Measurements from ENCODE around the gene MAP3K9.
"Not testable (repeated sequence)": the region's sequence is repeated elsewhere in the genome, so short reads cannot be mapped to it uniquely, and the experiment has no call there.

MAP3K9 gene

DNA sequence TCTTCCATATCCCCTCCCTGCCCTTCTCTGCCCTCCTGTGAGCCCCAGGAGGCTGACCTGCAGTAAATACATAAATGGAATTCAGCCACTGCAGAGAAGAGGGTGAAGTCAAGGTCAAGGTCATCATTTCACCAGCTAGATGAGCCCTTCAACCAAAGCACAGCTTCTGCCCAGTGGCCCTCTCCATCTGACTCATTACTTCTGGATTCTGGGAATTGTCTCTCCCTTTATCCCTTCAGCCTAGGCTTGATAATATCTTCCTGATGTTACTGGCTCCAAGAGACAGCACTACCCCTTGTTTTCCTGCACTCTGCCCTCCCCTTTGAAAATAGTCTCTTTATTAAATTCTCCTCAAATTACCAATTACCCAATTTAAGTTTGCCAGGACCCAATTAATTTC is 103.1 kb downstream of the MAP3K9 start:
- DNase-seq (ENCODE audit: low read depth, low spot score): no peak
- ChIA-PET CTCF (interaction anchor here (0.8 to 1.4 kb wide), 3 partner anchors 7 to 17 kb away, joined by 3 to 5 read pairs (median 3); no protein-coding TSS in a partner anchor), POLR2A (no interaction called here)
- no peak for TF ChIP-seq CTCF (IDR thresholded peaks at IDR 0.05; ENCODE audit: insufficient read depth, low read length, missing control alignments)
- H3K4me3 ChIP-seq (ENCODE audit: low read depth, low read length): no peak overlapping the region

DNA sequence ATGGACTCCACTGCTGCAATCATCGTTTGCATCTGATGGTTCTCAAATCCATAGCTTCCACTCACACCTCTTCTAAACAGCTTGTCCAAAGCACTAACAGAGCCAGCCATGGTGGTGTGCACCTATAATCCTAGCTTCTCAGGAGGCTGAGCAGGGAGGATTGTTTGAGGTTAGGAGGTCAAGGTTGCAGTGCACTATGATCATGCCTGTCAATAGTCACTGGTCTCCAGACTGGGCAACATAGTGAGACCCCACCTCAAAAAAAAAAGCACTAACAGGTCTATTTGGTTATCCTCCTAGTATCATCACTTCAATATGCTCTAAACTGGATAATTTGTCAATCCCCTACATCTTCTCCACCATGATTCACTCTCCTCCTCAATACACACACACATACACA is 104.4 kb downstream of the MAP3K9 start:
- CTCF ChIA-PET: interaction anchor here (1.4 kb wide), 1 partner anchor 10 kb away, joined by 5 read pairs; no protein-coding TSS in a partner anchor

DNA sequence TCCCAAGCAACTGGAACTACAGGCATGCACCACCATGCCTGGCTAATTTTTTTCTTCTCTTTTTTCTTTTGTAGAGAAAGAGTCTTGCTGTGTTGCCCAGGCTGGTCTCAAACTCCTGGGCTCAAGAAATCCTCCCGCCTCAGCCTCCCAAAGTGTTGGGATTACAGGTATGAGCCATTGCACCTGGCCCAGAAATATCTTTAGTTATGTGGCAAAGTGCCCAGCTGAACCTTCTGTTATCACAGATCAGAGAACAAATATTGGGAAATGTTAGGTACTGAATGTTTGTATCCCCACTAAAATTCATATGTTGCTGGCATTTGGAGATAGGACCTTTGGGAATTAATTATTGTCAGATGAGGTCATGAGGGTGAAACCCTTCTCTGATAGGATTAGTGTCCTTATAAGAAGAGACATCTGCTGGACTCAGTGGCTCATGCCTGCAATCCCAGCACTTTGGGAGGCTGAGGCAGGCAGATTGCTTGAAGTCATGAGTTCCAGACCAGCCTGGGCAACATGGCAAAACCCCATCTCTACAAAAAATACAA is 105.6 kb downstream of the MAP3K9 start:
- DNase-seq (ENCODE audit: low read depth, low spot score); POLR2A ChIA-PET; CTCF ChIA-PET; H3K4me3 ChIP-seq (ENCODE audit: low read depth, low read length): not testable (repeated sequence)

More for the DNA sequence above, 104.4 kb downstream of the MAP3K9 start:
- TF ChIP-seq CTCF (IDR thresholded peaks at IDR 0.05; ENCODE audit: insufficient read depth, low read length, missing control alignments): no peak
- DNase-seq (ENCODE audit: low read depth, low spot score): no peak
- POLR2A ChIA-PET: no interaction called here
- H3K4me3 ChIP-seq (ENCODE audit: low read depth, low read length): no peak overlapping the region

DNA sequence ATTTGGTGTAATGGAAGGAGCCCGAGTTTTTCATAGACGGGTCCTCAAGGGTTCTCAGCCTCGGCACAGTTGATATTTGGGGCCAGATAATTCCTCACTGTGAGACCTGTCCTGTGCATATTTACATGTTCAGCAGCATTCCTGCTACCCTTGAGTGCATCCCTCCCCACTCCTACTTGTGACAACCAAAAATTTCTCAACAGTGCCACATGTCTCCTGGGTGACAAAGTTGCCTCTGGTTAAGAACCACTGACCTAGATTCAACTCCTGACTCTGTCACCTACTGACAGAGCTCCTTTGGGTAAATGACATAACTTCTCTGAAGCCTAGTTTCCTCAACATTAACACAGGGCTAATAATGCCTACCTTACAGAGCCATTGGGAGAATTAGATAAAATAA is 107.2 kb downstream of the MAP3K9 start:
- ChIA-PET CTCF (interaction anchor here (3.9 kb wide), 1 partner anchor 11 kb away, joined by 12 read pairs; no protein-coding TSS in a partner anchor), POLR2A (no interaction called here)
- no peak for TF ChIP-seq CTCF (IDR thresholded peaks at IDR 0.05; ENCODE audit: insufficient read depth, low read length, missing control alignments)
- DNase-seq (ENCODE audit: low read depth, low spot score): no peak
- no peak overlapping the region for H3K4me3 ChIP-seq (ENCODE audit: low read depth, low read length)

GRCh38 chr14:70701610-70702009 is 107.7 kb downstream of the MAP3K9 start:
- H3K4me3 ChIP-seq (ENCODE audit: low read depth, low read length): no peak overlapping the region
- no peak for DNase-seq (ENCODE audit: low read depth, low spot score)
- ChIA-PET POLR2A (no interaction called here), CTCF (interaction anchor here (3.9 kb wide), 1 partner anchor 12 kb away, joined by 12 read pairs; no protein-coding TSS in a partner anchor)
- TF ChIP-seq CTCF (IDR thresholded peaks at IDR 0.05; ENCODE audit: insufficient read depth, low read length, missing control alignments): no peak

DNA sequence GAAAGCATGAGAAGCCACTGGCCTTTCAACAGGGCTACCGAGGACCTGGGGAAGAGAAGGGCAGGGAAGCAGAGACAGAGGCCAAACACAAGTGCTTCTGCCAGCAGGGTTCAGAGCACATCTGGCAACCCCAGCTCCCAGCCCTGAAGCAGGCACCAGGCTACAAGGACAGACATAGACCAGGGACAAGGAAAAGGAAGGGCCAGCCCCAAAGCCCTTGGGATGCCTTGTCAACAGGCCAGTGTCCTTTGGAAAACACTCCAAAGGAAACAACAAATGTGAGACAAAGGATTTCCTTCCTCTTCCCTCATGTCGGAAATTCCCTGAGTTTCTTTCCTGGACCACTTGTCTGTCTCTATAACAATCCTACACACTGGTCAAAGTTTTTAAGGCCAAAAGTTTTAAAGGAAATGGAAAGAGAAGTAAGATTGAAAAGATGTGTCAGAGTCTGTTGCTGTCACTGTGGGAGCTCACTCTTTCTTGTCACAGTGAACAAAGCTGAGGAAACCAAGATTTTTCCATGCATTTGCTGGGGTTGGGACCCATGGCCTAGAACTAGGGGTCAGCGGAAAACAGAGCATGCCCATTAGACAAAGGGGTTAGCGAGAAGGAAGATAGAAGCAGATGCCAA is 108.2 kb downstream of the MAP3K9 start:
- ChIA-PET POLR2A (no interaction called here), CTCF (interaction anchor here (3.9 kb wide), 1 partner anchor 12 kb away, joined by 12 read pairs; no protein-coding TSS in a partner anchor)
- DNase-seq (ENCODE audit: low read depth, low spot score): no peak
- H3K4me3 ChIP-seq (ENCODE audit: low read depth, low read length): no peak overlapping the region
- no peak for TF ChIP-seq CTCF (IDR thresholded peaks at IDR 0.05; ENCODE audit: insufficient read depth, low read length, missing control alignments)

Measured in AG04449 (cell line).